GM12891 (cell line): Measurements from ENCODE around the gene ARHGAP5.

Experiments used
- PAX5 ChIP-seq: IDR thresholded peaks from 2 replicates; pipeline ENCODE4 v1.6.1; 2011; ENCODE audit warnings: low read length, moderate library complexity, mild to moderate bottlenecking; ENCODE audit not compliant: insufficient read depth, severe bottlenecking
- POLR2A ChIP-seq: IDR thresholded peaks from 2 replicates; pipeline ENCODE4 v1.6.1; 2011; ENCODE audit warnings: low read depth, low read length, control low read depth
- POLR2AphosphoS5 ChIP-seq: IDR thresholded peaks from 2 replicates; pipeline ENCODE4 v1.6.1; 2011; ENCODE audit warnings: low read depth, low read length, control low read depth
- POU2F2 ChIP-seq: IDR thresholded peaks from 2 replicates; pipeline ENCODE4 v1.6.1; 2011; ENCODE audit warnings: low read depth, mild to moderate bottlenecking, control low read depth, low read length, moderate library complexity
- SPI1 ChIP-seq: IDR thresholded peaks from 2 replicates; pipeline ENCODE4 v1.6.1; 2011; ENCODE audit warnings: low read depth, low read length, control low read depth
- TAF1 ChIP-seq: IDR thresholded peaks from 2 replicates; pipeline ENCODE4 v1.6.1; 2011; ENCODE audit warnings: low read depth, low read length, control low read depth

GRCh38 chr14:32073537-32074189 is 3.4 kb upstream of the ARHGAP5 start:
- TF ChIP-seq POLR2AphosphoS5 (no peak), POLR2A (no peak), TAF1 (no peak), SPI1 (no peak), PAX5 (no peak), POU2F2 (no peak)
